CD14-positive monocyte (primary cell): ENCODE measurements around the gene BCL2A1. TPM values are rescaled to one million over a fixed set of nuclear protein-coding genes. Genes with fewer than 3 reads are reported as not detected.

Experiments
- DNase-seq, 3 donors: peaks; one replicate each; pipeline ENCODE4 v3.0.0-alpha.2; 2011 to 2022
- H2AFZ ChIP-seq: 2 replicates; pipeline ENCODE4 v1.6.0; 2012; ENCODE audit warnings: mild to moderate bottlenecking, low read depth, low read length, inconsistent platforms; ENCODE audit not compliant: insufficient read depth, poor library complexity, severe bottlenecking
- H3K27ac ChIP-seq, 2 donors: 1 replicate in 1 of 2; 2 replicates in 1 of 2; pipeline ENCODE4 v1.5.1; 2012 to 2013; ENCODE audit warnings: low read length in 2 of 2, control low read depth in 1 of 2, inconsistent platforms in 1 of 2, low read depth in 1 of 2, mild to moderate bottlenecking in 1 of 2
- H3K27me3 ChIP-seq, 2 donors: one replicate each; pipeline versions ENCODE4 v1.6.0 to v1.6.1; 2011 to 2013; ENCODE audit warnings: low read length in 2 of 2; ENCODE audit not compliant: control insufficient read depth in 2 of 2, insufficient read depth in 2 of 2
- H3K36me3 ChIP-seq, 2 donors: replicated peaks in 1 of 2; 1 replicate in 1 of 2; 2 replicates in 1 of 2; pipeline versions ENCODE4 v1.5.1 to v1.6.1; 2012 to 2013; ENCODE audit warnings: low read length in 2 of 2, control low read depth in 1 of 2, inconsistent platforms in 1 of 2, mild to moderate bottlenecking in 1 of 2; ENCODE audit not compliant: insufficient read depth in 2 of 2, control insufficient read depth in 1 of 2
- H3K4me1 ChIP-seq, 2 donors: 1 replicate in 1 of 2; 2 replicates in 1 of 2; pipeline versions ENCODE4 v1.5.1 to v1.6.1; 2012 to 2013; ENCODE audit warnings: low read length in 2 of 2, control low read depth in 1 of 2, inconsistent platforms in 1 of 2, mild to moderate bottlenecking in 1 of 2, moderate library complexity in 1 of 2; ENCODE audit not compliant: insufficient read depth in 2 of 2, control insufficient read depth in 1 of 2
- H3K4me2 ChIP-seq: replicated peaks from 2 replicates; pipeline ENCODE3; 2012; ENCODE audit warnings: low read length, moderate library complexity, mild to moderate bottlenecking; ENCODE audit not compliant: poor library complexity, severe bottlenecking; ENCODE audit errors: extremely low read depth
- H3K4me3 ChIP-seq, 3 experiments: fragments of 200-600 bp in 1 of 3; sonication (generic) in 1 of 3; replicated peaks in 1 of 3; 1 replicate in 2 of 3; 2 replicates in 1 of 3; pipeline ENCODE4 v1.5.1; 2011 to 2013; ENCODE audit warnings: low read length in 3 of 3, mild to moderate bottlenecking in 3 of 3, control low read depth in 2 of 3, low read depth in 2 of 3, inconsistent platforms in 1 of 3, moderate library complexity in 1 of 3
- H3K79me2 ChIP-seq: 2 replicates; pipeline ENCODE4 v1.6.0; 2012; ENCODE audit warnings: mild to moderate bottlenecking, control low read depth, inconsistent platforms, low read length, moderate library complexity; ENCODE audit not compliant: insufficient read depth
- H3K9ac ChIP-seq: 2 replicates; pipeline ENCODE4 v1.6.0; 2017; ENCODE audit warnings: low read length, mild to moderate bottlenecking; ENCODE audit not compliant: insufficient read depth, poor library complexity, severe bottlenecking
- H3K9me3 ChIP-seq, 2 donors: replicated peaks in 1 of 2; 1 replicate in 1 of 2; 2 replicates in 1 of 2; pipeline versions ENCODE4 v1.5.1 to v1.6.1; 2012 to 2013; ENCODE audit warnings: low read length in 2 of 2, control low read depth in 1 of 2; ENCODE audit not compliant: control insufficient read depth in 1 of 2, insufficient read depth in 1 of 2
- H4K20me1 ChIP-seq: 2 replicates; pipeline ENCODE4 v1.6.0; 2012; ENCODE audit warnings: mild to moderate bottlenecking, low read length, control low read depth, moderate library complexity; ENCODE audit not compliant: insufficient read depth
- H3K27ac Mint-ChIP-seq, 7 donors: one replicate each; pipeline ENCODE4 v1.8.0; 2020; ENCODE audit warnings: mild to moderate bottlenecking in 7 of 7, mixed read lengths in 7 of 7, moderate library complexity in 6 of 7, inconsistent platforms in 2 of 7
- H3K27me3 Mint-ChIP-seq, 3 donors: one replicate each; pipeline ENCODE4 v1.8.0; 2021 to 2022; ENCODE audit warnings: low read depth in 3 of 3, mild to moderate bottlenecking in 3 of 3, mixed read lengths in 3 of 3, moderate library complexity in 3 of 3, inconsistent platforms in 1 of 3
- H3K36me3 Mint-ChIP-seq, 2 donors: one replicate each; pipeline ENCODE4 v1.8.0; 2020; ENCODE audit warnings: mixed read lengths in 2 of 2, inconsistent platforms in 1 of 2, mild to moderate bottlenecking in 1 of 2
- H3K4me1 Mint-ChIP-seq: one replicate; pipeline ENCODE4 v1.8.0; 2020; ENCODE audit warnings: mild to moderate bottlenecking, mixed read lengths
- H3K4me3 Mint-ChIP-seq, 2 donors: one replicate each; pipeline ENCODE4 v1.8.0; 2020; ENCODE audit warnings: mild to moderate bottlenecking in 2 of 2, mixed read lengths in 2 of 2, moderate library complexity in 1 of 2
- H3K9me3 Mint-ChIP-seq, 7 donors: one replicate each; pipeline ENCODE4 v1.8.0; 2020 to 2022; ENCODE audit warnings: mixed read lengths in 7 of 7, mild to moderate bottlenecking in 6 of 7, moderate library complexity in 6 of 7, inconsistent platforms in 2 of 7
- WGBS: methylation state at CpG from one replicate; pipeline ENCODE4 v1.1.5; 2013; ENCODE audit warnings: missing lambda C conversion rate; ENCODE audit not compliant: insufficient coverage; 5-methylcytosine and 5-hydroxymethylcytosine counted together
- intact Hi-C, 2 donors: fragments of 100-400 bp; cut with micrococcal nuclease; formaldehyde crosslinking; loops; one replicate each; pipeline versions ENCODE4 v1.15.0 to v1.15.1; 2023
- polyA plus RNA-seq, 3 donors: library from polyadenylated mRNA; depleted of rRNA in 1 of 3; unstranded in 2 of 3; stranded (reverse) in 1 of 3; fragments of 300-500 nt in 2 of 3; fragments of >200 nt in 1 of 3; fragmentation: Illumina TruSeq in 2 of 3; gene quantifications; 1 replicate in 2 of 3; 2 replicates in 1 of 3; pipeline ENCODE4 v1.2.3, GENCODE V29; 2012 to 2021
- TF ChIP-seq, protein P1 (sequence below): fragments of 200-600 bp; IDR thresholded peaks from one replicate; pipeline ENCODE4 v1.8.0; 2022; ENCODE audit warnings: antibody characterized with exemption, mild to moderate bottlenecking

Gene BCL2A1
- polyA plus RNA-seq, 3 donors, result 277 to 465 (median 350) TPM

GRCh38 chr15:79933231-79933630 is 37.8 kb downstream of the BCL2A1 start:
- H4K20me1 ChIP-seq, result no peaks in the 10 kb centered on the region
- no peaks in the 10 kb centered on the region for H3K9me3 ChIP-seq
- Mint-ChIP-seq H3K4me1 (peaks cover 22% of the 10 kb centered on the region), H3K4me3 (no peak overlapping the region), H3K27ac (peak overlapping the region in 1 of 7 donors; percentile 31), H3K36me3 (no peaks in the 10 kb centered on the region), H3K9me3 (peaks cover 0 to 8% (median 5%) of the 10 kb centered on the region in 7 donors), H3K27me3 (peaks cover 1 to 8% (median 4%) of the 10 kb centered on the region in 3 donors)
- peaks cover 12 to 13% of the 10 kb centered on the region in 2 donors for H3K4me1 ChIP-seq
- H3K36me3 ChIP-seq, result no peaks in the 10 kb centered on the region
- no peak overlapping the region for H3K9ac ChIP-seq
- H3K27ac ChIP-seq, result no peak overlapping the region
- H3K4me3 ChIP-seq, result no peak overlapping the region
- H2AFZ ChIP-seq, result no peak overlapping the region
- no peak for DNase-seq
- 70% methylated on average over 2 of the region's 3 CpGs for WGBS
- H3K4me2 ChIP-seq, result no peak overlapping the region
- intact Hi-C loops, result no loop called here
- H3K27me3 ChIP-seq, result no peaks in the 10 kb centered on the region
- no peaks in the 10 kb centered on the region for H3K79me2 ChIP-seq
- TF ChIP-seq, protein P1, sequence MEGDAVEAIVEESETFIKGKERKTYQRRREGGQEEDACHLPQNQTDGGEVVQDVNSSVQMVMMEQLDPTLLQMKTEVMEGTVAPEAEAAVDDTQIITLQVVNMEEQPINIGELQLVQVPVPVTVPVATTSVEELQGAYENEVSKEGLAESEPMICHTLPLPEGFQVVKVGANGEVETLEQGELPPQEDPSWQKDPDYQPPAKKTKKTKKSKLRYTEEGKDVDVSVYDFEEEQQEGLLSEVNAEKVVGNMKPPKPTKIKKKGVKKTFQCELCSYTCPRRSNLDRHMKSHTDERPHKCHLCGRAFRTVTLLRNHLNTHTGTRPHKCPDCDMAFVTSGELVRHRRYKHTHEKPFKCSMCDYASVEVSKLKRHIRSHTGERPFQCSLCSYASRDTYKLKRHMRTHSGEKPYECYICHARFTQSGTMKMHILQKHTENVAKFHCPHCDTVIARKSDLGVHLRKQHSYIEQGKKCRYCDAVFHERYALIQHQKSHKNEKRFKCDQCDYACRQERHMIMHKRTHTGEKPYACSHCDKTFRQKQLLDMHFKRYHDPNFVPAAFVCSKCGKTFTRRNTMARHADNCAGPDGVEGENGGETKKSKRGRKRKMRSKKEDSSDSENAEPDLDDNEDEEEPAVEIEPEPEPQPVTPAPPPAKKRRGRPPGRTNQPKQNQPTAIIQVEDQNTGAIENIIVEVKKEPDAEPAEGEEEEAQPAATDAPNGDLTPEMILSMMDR, result no peak

DNA sequence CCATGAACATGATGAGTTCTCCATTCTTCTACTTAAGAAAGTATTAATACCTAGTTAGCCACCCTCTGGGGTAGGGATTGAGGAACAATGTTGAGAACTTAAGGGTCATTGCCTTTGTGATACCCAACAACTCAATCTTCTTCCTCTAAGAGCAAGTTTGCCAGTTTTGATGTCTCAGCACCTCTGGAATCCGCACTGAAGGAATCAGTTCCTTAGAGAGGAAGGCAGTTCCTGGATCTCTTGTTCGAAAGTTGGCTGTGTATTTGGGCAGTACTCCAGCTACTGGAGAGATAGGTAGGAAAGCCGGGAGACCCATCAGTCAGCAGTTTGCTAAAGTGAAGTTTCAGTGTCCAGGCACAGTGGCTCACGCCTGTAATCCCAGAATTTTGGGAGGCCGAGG is 38.5 kb downstream of the BCL2A1 start:
- Histone ChIP-seq H3K9me3 (no peaks in the 10 kb centered on the region), H3K36me3 (no peaks in the 10 kb centered on the region), H3K27me3 (no peaks in the 10 kb centered on the region), H3K27ac (no peak overlapping the region), H3K4me1 (peaks cover 12 to 13% of the 10 kb centered on the region in 2 donors), H3K9ac (no peak overlapping the region), H2AFZ (no peak overlapping the region), H4K20me1 (no peaks in the 10 kb centered on the region), H3K4me3 (no peak overlapping the region), H3K4me2 (no peak overlapping the region), H3K79me2 (no peaks in the 10 kb centered on the region)
- peaks cover 0 to 9% (median 5%) of the 10 kb centered on the region in 7 donors for H3K9me3 Mint-ChIP-seq
- peaks cover 22% of the 10 kb centered on the region for H3K4me1 Mint-ChIP-seq
- H3K27ac Mint-ChIP-seq, result no peak overlapping the region
- peaks cover 1 to 8% (median 4%) of the 10 kb centered on the region in 3 donors for H3K27me3 Mint-ChIP-seq
- no peaks in the 10 kb centered on the region for H3K36me3 Mint-ChIP-seq
- H3K4me3 Mint-ChIP-seq, result no peak overlapping the region
- TF ChIP-seq, protein P1, result no peak
- no peak for DNase-seq
- WGBS, result 95% methylated on average over 4 of the region's 5 CpGs
- intact Hi-C loops, result no loop called here
